ENCODE results near the gene TMEM170A. TPM values are rescaled to one million over a fixed set of nuclear protein-coding genes. Genes with fewer than 3 reads are reported as not detected.

The TMEM170A gene
- total and polyA plus RNA-seq, 10 of the 15 experiments (the other 5 are each of a cell fraction or from before 2014, with no cell fraction given): 7.3 to 28.2 (median 20.9) TPM

DNA sequence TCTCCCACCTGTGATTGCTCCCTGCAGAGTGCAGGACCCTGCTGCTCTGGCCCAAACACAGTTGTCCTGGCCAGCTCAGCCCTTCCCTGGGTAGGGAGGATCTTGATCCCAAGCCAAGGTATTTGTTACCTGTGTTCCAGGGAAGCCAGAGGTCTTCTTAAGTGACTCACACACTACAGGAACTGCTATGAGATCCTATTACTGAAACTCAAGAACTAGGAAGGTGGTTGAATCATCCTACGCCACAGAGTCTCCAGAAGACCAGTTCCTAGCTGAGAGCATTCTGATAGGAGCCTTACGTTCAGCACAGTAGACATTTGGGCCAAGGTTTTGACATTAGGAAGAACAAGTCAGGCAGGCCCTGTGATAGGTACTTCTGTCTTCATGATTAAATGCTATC lies 18.7 kb upstream of the TMEM170A start (continued):
- TF ChIP-seq USF1 (IDR thresholded peaks at IDR 0.05; ENCODE audit: borderline replicate concordance, extremely low read length, insufficient read depth, low read depth, low read length): no peak

GRCh38 chr16:75482434-75483205 lies 18.1 kb upstream of the TMEM170A start:
- Histone ChIP-seq H3K9ac (ENCODE audit: control insufficient read depth, insufficient read depth, low read length) (no peak overlapping the region), H3K4me3 (no peak overlapping the region), H3K4me1 (ENCODE audit: control insufficient read depth, insufficient read depth, low read length) (peaks cover 28% of the 10 kb centered on the region), H3K36me3 (ENCODE audit: control insufficient read depth in 2 of 2, insufficient read depth in 2 of 2, low read length in 1 of 2) (no peaks in the 10 kb centered on the region), H4K20me1 (ENCODE audit: control insufficient read depth, insufficient read depth) (no peaks in the 10 kb centered on the region), H3K27me3 (replicated peaks in 1 of 2; ENCODE audit: control insufficient read depth in 2 of 2, insufficient read depth in 2 of 2, low read length in 1 of 2) (no peaks in the 10 kb centered on the region; a peak in 1 of 4 replicates), H3K4me2 (ENCODE audit: control insufficient read depth, insufficient read depth) (no peak overlapping the region), H3K9me3 (replicated peaks; ENCODE audit: control insufficient read depth, insufficient read depth, low read length) (no peaks in the 10 kb centered on the region), H3K79me2 (ENCODE audit: control insufficient read depth, insufficient read depth, low read length) (no peaks in the 10 kb centered on the region), H3K27ac (ENCODE audit: control insufficient read depth, insufficient read depth) (no peak overlapping the region), H2AFZ (ENCODE audit: control insufficient read depth, low read depth, low read length) (no peak overlapping the region)
- CTCF ChIA-PET: interaction anchor here (1.0 to 1.5 kb wide), 2 partner anchors 10 to 11 kb away, joined by 3 to 5 read pairs; no protein-coding TSS in a partner anchor
- FAIRE-seq (no peak), ATAC-seq (no peak), DNase-seq (ENCODE audit: low read depth, low spot score) (no peak)
- 49% methylated on average over 14 of the region's 14 CpGs for WGBS (ENCODE audit: insufficient coverage, insufficient replicate concordance, low lambda C conversion rate, missing lambda C conversion rate)
- in situ Hi-C loops (cut with MboI) (no loop called here), intact Hi-C loops (cut with micrococcal nuclease; ENCODE audit: unreplicated experiment) (no loop called here)
- RAD21 ChIA-PET (ENCODE audit: unreplicated experiment): no interaction called here
- BruUV-seq (replicated peaks): no TSS peak
- TF ChIP-seq RAD21 (IDR thresholded peaks at IDR 0.05; ENCODE audit: insufficient read depth, low read depth, low read length): no peak
- TF ChIP-seq EZH2 (IDR thresholded peaks at IDR 0.05; ENCODE audit: borderline replicate concordance, control insufficient read depth, low read depth, low read length): no peak
- TF ChIP-seq ZBTB33 (IDR thresholded peaks at IDR 0.05): no peak
- no peak for TF ChIP-seq NFYA (IDR thresholded peaks at IDR 0.05; ENCODE audit: borderline replicate concordance, low read depth, low read length)
- TF ChIP-seq HDAC2 (IDR thresholded peaks at IDR 0.05): no peak
- TF ChIP-seq CEBPB (IDR thresholded peaks at IDR 0.05; ENCODE audit: borderline replicate concordance in 1 of 2, low read depth in 2 of 2, low read length in 2 of 2): no peak
- TF ChIP-seq RFX5 (IDR thresholded peaks at IDR 0.05; ENCODE audit: low read depth, low read length): no peak
- no peak for TF ChIP-seq SUPT20H (IDR thresholded peaks at IDR 0.05; ENCODE audit: borderline replicate concordance, control insufficient read depth, low read depth, low read length)
- TF ChIP-seq CEBPZ (IDR thresholded peaks at IDR 0.05; ENCODE audit: low read depth, low read length): no peak
- SMC1A ChIA-PET (ENCODE audit: uncharacterized antibody, unreplicated experiment): interaction anchor here (1.2 kb wide), 1 partner anchor 12 kb away, joined by 3 read pairs; no protein-coding TSS in a partner anchor
- POLR2A ChIA-PET: no interaction called here
